GDM1 (cell line): Measurements from ENCODE around the gene HNRNPR.
"Not testable (repeated sequence)": the region's sequence is repeated elsewhere in the genome, so short reads cannot be mapped to it uniquely, and the experiment has no call there.

ENCODE experiments used
- DNase-seq: peaks from one replicate; lab custom pipeline; 2025; lab: John Stamatoyannopoulos, UW

Gene HNRNPR

GRCh38 chr1:23344111-23344986, at the start of gene HNRNPR:
TSS of gene HNRNPR (minus strand) at chr1:23344284. CDS start at chr1:23341008, 3,276 bp downstream.
- DNase-seq, result peak; percentile 100

- no peak for DNase-seq
Observed at GRCh38 chr1:23393706-23394105, 49.6 kb upstream of the HNRNPR start.

- no peak for DNase-seq
Observed at GRCh38 chr1:23392125-23392855, 48.2 kb upstream of the HNRNPR start.

- peak; percentile 53 for DNase-seq
Observed at GRCh38 chr1:23389837-23390321, 45.8 kb upstream of the HNRNPR start.

- DNase-seq, result no peak
Observed at GRCh38 chr1:23387494-23387893, 43.4 kb upstream of the HNRNPR start.

- no peak for DNase-seq
Observed at GRCh38 chr1:23385119-23385621, 41.1 kb upstream of the HNRNPR start.

GRCh38 chr1:23384312-23385058, 40.4 kb upstream of the HNRNPR start:
- no peak for DNase-seq

GRCh38 chr1:23383577-23384311, 39.7 kb upstream of the HNRNPR start:
- no peak for DNase-seq

GRCh38 chr1:23381233-23381885, 37.3 kb upstream of the HNRNPR start:
- no peak for DNase-seq

- DNase-seq, result no peak
Observed at GRCh38 chr1:23380719-23381118, 36.6 kb upstream of the HNRNPR start.

- DNase-seq, result not testable (repeated sequence)
Observed at GRCh38 chr1:23380236-23380635, 36.2 kb upstream of the HNRNPR start.

- DNase-seq, result no peak
Observed at GRCh38 chr1:23376890-23377811, 33.1 kb upstream of the HNRNPR start.

GRCh38 chr1:23374079-23374735, 30.1 kb upstream of the HNRNPR start:
- DNase-seq, result not testable (repeated sequence)

- no peak for DNase-seq
Observed at GRCh38 chr1:23371987-23372880, 28.1 kb upstream of the HNRNPR start.

GRCh38 chr1:23370709-23371584, 26.9 kb upstream of the HNRNPR start:
- DNase-seq, result no peak

GRCh38 chr1:23370330-23370708, 26.2 kb upstream of the HNRNPR start:
- no peak for DNase-seq
